ENCODE data around the gene TMEM150B.

Gene TMEM150B

GRCh38 chr19:55277494-55277893, 47.6 kb downstream of the TMEM150B start:
- H3K27me3 ChIP-seq (ENCODE audit: insufficient read depth, low read length) = no peaks in the 10 kb centered on the region
- peak overlapping the region; percentile 47 for H3K4me3 ChIP-seq (ENCODE audit: low read depth, low read length, poor library complexity, severe bottlenecking)
- peak overlapping the region; percentile 65; the same call in 1 of the 2 replicates for H3K9ac ChIP-seq (ENCODE audit: low read length)
- no peaks in the 10 kb centered on the region for H3K9me2 ChIP-seq (ENCODE audit: low read depth, low read length)
- no peaks in the 10 kb centered on the region for H4K20me1 ChIP-seq (ENCODE audit: insufficient read depth, low read length)
- H3K4me2 ChIP-seq (ENCODE audit: low read length) = peak overlapping the region; percentile 93
- H2AFZ ChIP-seq (ENCODE audit: low read length) = no peak overlapping the region
- peaks cover 21% of the 10 kb centered on the region for H3K36me3 ChIP-seq (ENCODE audit: insufficient read depth, low read length)
- no peaks in the 10 kb centered on the region for H3K9me3 ChIP-seq (ENCODE audit: low read length)
- no peaks in the 10 kb centered on the region for H3K79me2 ChIP-seq (ENCODE audit: insufficient read depth, low read length)
- TF ChIP-seq EZH2 (IDR thresholded peaks at IDR 0.05; ENCODE audit: borderline replicate concordance, low read length) (no peak), CTCF (IDR thresholded peaks at IDR 0.05; ENCODE audit: low read length) (no peak)
- peak overlapping the region; percentile 97 for H3K27ac ChIP-seq (ENCODE audit: low read depth, low read length, poor library complexity, severe bottlenecking)
- peaks cover 5% of the 10 kb centered on the region; the same call in 1 of the 2 replicates for H3F3A ChIP-seq (ENCODE audit: insufficient read depth, low read length)
- H3K4me1 ChIP-seq (ENCODE audit: insufficient read depth, low read length, severe bottlenecking) = peaks cover 77% of the 10 kb centered on the region

- H3K27ac ChIP-seq (ENCODE audit: low read depth, low read length, poor library complexity, severe bottlenecking) = peak overlapping the region; percentile 97
- no peaks in the 10 kb centered on the region for H4K20me1 ChIP-seq (ENCODE audit: insufficient read depth, low read length)
- no peaks in the 10 kb centered on the region for H3K9me3 ChIP-seq (ENCODE audit: low read length)
- peaks cover 77% of the 10 kb centered on the region for H3K4me1 ChIP-seq (ENCODE audit: insufficient read depth, low read length, severe bottlenecking)
- H3F3A ChIP-seq (ENCODE audit: insufficient read depth, low read length) = peaks cover 5% of the 10 kb centered on the region; the same call in 1 of the 2 replicates
- peak overlapping the region; percentile 93 for H3K4me2 ChIP-seq (ENCODE audit: low read length)
- peak overlapping the region; percentile 65 for H3K9ac ChIP-seq (ENCODE audit: low read length)
- H3K4me3 ChIP-seq (ENCODE audit: low read depth, low read length, poor library complexity, severe bottlenecking) = peak overlapping the region; percentile 47
- H3K36me3 ChIP-seq (ENCODE audit: insufficient read depth, low read length) = peaks cover 27% of the 10 kb centered on the region
- no peaks in the 10 kb centered on the region for H3K79me2 ChIP-seq (ENCODE audit: insufficient read depth, low read length)
- no peaks in the 10 kb centered on the region for H3K9me2 ChIP-seq (ENCODE audit: low read depth, low read length)
- no peak for TF ChIP-seq CTCF (IDR thresholded peaks at IDR 0.05; ENCODE audit: low read length)
- TF ChIP-seq EZH2 (IDR thresholded peaks at IDR 0.05; ENCODE audit: borderline replicate concordance, low read length) = no peak
- H2AFZ ChIP-seq (ENCODE audit: low read length) = no peak overlapping the region
- H3K27me3 ChIP-seq (ENCODE audit: insufficient read depth, low read length) = no peaks in the 10 kb centered on the region
Measured at GRCh38 chr19:55276720-55277430, 48.3 kb downstream of the TMEM150B start.

GRCh38 chr19:55275851-55276719, 49.1 kb downstream of the TMEM150B start:
- H3K9ac ChIP-seq (ENCODE audit: low read length) = peak overlapping the region; percentile 65
- peaks cover 73% of the 10 kb centered on the region for H3K4me1 ChIP-seq (ENCODE audit: insufficient read depth, low read length, severe bottlenecking)
- H3K36me3 ChIP-seq (ENCODE audit: insufficient read depth, low read length) = peaks cover 35% of the 10 kb centered on the region
- H3K4me3 ChIP-seq (ENCODE audit: low read depth, low read length, poor library complexity, severe bottlenecking) = peak overlapping the region; percentile 47
- H3K4me2 ChIP-seq (ENCODE audit: low read length) = peak overlapping the region; percentile 93
- no peaks in the 10 kb centered on the region for H3K27me3 ChIP-seq (ENCODE audit: insufficient read depth, low read length)
- no peaks in the 10 kb centered on the region for H3K9me2 ChIP-seq (ENCODE audit: low read depth, low read length)
- H3K9me3 ChIP-seq (ENCODE audit: low read length) = no peaks in the 10 kb centered on the region
- H3F3A ChIP-seq (ENCODE audit: insufficient read depth, low read length) = peaks cover 5% of the 10 kb centered on the region; the same call in 1 of the 2 replicates
- no peak overlapping the region for H2AFZ ChIP-seq (ENCODE audit: low read length)
- no peaks in the 10 kb centered on the region for H3K79me2 ChIP-seq (ENCODE audit: insufficient read depth, low read length)
- H3K27ac ChIP-seq (ENCODE audit: low read depth, low read length, poor library complexity, severe bottlenecking) = peak overlapping the region; percentile 97
- no peak for TF ChIP-seq EZH2 (IDR thresholded peaks at IDR 0.05; ENCODE audit: borderline replicate concordance, low read length)
- TF ChIP-seq CTCF (IDR thresholded peaks at IDR 0.05; ENCODE audit: low read length) = no peak
- H4K20me1 ChIP-seq (ENCODE audit: insufficient read depth, low read length) = no peaks in the 10 kb centered on the region

Data from OCI-LY1 (cell line).